Measurements from ENCODE around the gene CELF4. TPM values are rescaled to one million over a fixed set of nuclear protein-coding genes. Genes with fewer than 3 reads are reported as not detected.

CELF4 gene
- total and polyA plus RNA-seq, 2 donors (not counting 3 experiments of a cell fraction or from before 2014, with no cell fraction given), result not detected

GRCh38 chr18:37611614-37612279 is 46.1 kb upstream of the CELF4 start:
- no TSS peak for BruUV-seq (replicated peaks)
- no peak for FAIRE-seq
- Histone ChIP-seq H3K79me2 (ENCODE audit: control insufficient read depth, insufficient read depth, low read length) (no peaks in the 10 kb centered on the region), H3K27me3 (ENCODE audit: control insufficient read depth in 2 of 2, insufficient read depth in 2 of 2, low read length in 2 of 2) (no peaks in the 10 kb centered on the region), H3K9me3 (replicated peaks; ENCODE audit: control insufficient read depth, insufficient read depth, low read length) (peaks cover 5% of the 10 kb centered on the region), H3K9me1 (replicated peaks; ENCODE audit: control insufficient read depth, extremely low read depth, insufficient read depth, low read length) (no peaks in the 10 kb centered on the region), H3K9ac (replicated peaks; ENCODE audit: extremely low read depth, insufficient read depth, low read length) (no peak overlapping the region), H3K4me3 (replicated peaks in 1 of 3; ENCODE audit: insufficient read depth in 1 of 3, low read depth in 1 of 3, low read length in 3 of 3) (no peak overlapping the region), H3K4me1 (ENCODE audit: control insufficient read depth, extremely low read depth, insufficient read depth, low read length) (no peaks in the 10 kb centered on the region), H4K20me1 (replicated peaks; ENCODE audit: control insufficient read depth, extremely low read depth, insufficient read depth, low read length) (no peaks in the 10 kb centered on the region), H3K4me2 (ENCODE audit: insufficient read depth, low read length) (no peak overlapping the region), H3K27ac (ENCODE audit: insufficient read depth, low read depth, low read length) (no peak overlapping the region), H2AFZ (ENCODE audit: low read depth, low read length) (no peak overlapping the region), H3K36me3 (ENCODE audit: control insufficient read depth in 2 of 2, extremely low read depth in 1 of 2, insufficient read depth in 2 of 2, low read length in 2 of 2) (no peaks in the 10 kb centered on the region)
- DNase-seq (ENCODE audit: low read depth, low spot score), result no peak
- POLR2A ChIA-PET, result no interaction called here
- TF ChIP-seq EZH2 (IDR thresholded peaks at IDR 0.05; ENCODE audit: borderline replicate concordance, low read depth, low read length, severe bottlenecking), result no peak
- no peak for TF ChIP-seq GATA2 (IDR thresholded peaks at IDR 0.05; ENCODE audit: insufficient read depth, insufficient read length, low read depth, low read length)
- no peak for TF ChIP-seq POLR2AphosphoS5 (IDR thresholded peaks at IDR 0.05; ENCODE audit: insufficient read depth, low read depth, low read length)
- TF ChIP-seq JUN (IDR thresholded peaks at IDR 0.05; ENCODE audit: borderline replicate concordance, insufficient read depth, insufficient read length, low read depth), result no peak
- no peak for TF ChIP-seq MYC (IDR thresholded peaks at IDR 0.05; ENCODE audit: low read depth, low read length)
- no peak for TF ChIP-seq FOS (IDR thresholded peaks at IDR 0.05; ENCODE audit: borderline replicate concordance, insufficient read depth, low read length)
- TF ChIP-seq MAX (IDR thresholded peaks at IDR 0.05; ENCODE audit: insufficient read depth, insufficient read length), result no peak
- TF ChIP-seq POLR2A (IDR thresholded peaks at IDR 0.05; ENCODE audit: low read depth, low read length), result no peak
- no peak for TF ChIP-seq CTCF (IDR thresholded peaks at IDR 0.05; ENCODE audit: extremely low read depth in 1 of 2, insufficient read depth in 1 of 2, low read depth in 1 of 2, low read length in 2 of 2)
- CTCF ChIA-PET, result no interaction called here
- dilution Hi-C loops (cut with MboI; ENCODE audit: extremely low pct_ligation_motif_present, low sequenced_read_pairs) (no loop called here), intact Hi-C loops (cut with micrococcal nuclease) (no loop called here)
